EL (cell line): ENCODE data around the gene CTXND1.
A peak's percentile ranks its signal among the peaks of the same experiment; 100 is the strongest.

ENCODE experiments used
- DNase-seq: peaks from one replicate; pipeline ENCODE4 v3.0.0-alpha.2; 2016

CTXND1 gene

DNA sequence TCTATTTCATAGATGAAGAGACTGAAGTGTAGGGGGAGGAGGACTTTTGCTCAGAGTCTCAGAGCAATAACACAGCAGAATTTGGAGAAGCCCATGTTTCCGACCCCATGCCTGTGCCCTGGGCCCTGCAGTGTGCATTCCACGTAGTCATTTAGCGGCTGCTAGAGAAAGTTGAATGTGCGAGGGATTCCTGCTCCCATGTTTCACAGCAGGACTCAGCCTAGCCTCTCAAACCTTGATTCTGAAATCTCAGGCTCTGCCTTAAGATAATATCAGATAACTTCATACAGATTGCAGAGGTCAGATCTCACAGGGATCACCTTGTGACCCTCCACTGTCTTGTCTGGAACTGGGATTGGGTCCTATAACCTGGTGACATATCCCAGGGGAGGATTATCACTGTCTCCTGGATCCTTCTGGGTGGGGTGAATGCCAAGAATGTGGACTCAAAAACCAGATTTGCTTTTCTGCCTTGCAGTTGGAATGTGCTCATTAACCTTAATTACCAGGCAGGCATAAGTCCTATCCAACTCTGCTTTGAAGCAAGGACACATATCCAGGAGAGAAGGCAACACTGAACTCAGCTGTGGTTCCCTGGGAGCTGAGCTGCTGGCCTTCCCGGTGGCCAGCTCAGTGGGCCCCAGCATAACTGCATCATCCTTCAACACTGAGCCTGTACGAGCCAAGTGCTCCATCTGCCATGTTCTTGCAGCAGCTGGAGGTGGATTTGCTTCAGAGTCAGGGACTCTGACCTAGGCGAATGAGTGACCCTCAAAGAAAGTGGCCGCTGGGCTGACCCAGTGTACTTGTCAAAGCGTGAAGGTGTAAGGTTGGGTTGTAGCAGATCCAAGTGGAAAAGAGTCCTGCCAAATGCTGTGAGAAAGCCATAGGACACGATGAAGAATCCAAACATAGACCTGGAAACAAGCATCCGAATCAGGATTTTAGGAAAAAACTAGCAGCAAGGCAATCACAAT, 43.0 kb downstream of the CTXND1 start:
- DNase-seq: no peak

- no peak for DNase-seq
Observed at GRCh38 chr15:80207887-80208286, 44.1 kb downstream of the CTXND1 start.

GRCh38 chr15:80204231-80204630, 47.8 kb downstream of the CTXND1 start:
- no peak for DNase-seq

DNA sequence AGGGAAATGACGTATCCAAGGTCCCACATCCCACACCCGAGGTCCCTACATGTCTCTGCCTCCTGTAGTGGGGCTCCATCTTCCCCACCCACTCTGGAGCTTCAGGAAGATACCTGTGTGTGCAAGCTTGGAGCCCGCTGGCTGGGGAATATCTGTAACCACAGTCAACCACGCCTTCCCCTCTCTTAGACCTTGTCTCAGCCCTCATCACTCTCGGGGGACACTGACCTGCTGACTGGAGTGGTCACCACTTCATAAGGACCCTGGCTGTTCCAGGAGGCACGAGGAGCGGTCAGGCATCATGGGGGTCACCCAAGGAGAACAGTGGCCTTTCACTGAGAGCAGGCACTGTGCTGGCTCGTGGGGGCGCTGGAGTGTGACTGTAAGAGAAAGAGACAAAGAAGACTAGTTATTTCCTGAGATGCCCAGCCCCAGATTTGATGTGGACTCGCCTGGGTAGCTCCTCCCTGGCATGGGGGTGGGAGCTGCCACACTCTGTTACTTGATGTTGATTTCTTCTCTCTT, 48.6 kb downstream of the CTXND1 start:
- no peak for DNase-seq

GRCh38 chr15:80202641-80203360, 49.2 kb downstream of the CTXND1 start:
- no peak for DNase-seq

DNA sequence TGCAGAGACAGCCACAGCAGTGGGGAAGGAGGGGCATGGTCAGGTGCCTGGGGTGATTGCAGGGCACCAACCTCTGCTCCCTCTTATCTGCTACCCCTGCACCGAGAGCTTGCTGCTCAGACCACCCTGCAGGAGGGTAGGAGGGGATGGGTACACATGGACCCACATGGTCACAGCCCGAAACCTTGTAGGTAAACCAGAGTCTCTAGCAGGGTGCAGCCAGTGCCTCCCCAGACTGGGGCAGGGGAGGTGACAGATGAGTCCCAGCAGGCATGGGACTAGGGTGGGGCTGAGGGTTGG, 50.0 kb downstream of the CTXND1 start:
- DNase-seq: no peak

GRCh38 chr15:80201256-80202015, 50.6 kb downstream of the CTXND1 start:
- no peak for DNase-seq

DNA sequence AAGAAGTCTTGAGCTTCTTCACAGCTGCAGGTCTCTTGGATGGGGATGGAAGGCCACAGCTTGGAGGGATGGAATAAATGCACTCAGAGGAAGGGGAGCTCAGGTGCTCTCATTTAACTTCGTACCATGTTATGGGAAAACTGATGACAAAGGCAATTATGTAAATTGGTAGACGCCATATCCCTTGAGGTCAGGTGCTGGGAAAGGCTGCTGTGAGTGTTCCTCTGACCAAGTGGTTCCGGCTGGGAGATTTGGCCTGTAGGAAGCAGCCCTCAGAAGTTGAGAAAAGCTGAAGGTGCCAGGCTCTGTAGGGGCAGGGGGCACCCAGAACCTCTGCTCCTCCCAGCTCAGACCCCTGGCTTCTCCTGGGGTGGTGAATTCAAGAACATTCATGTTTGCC, 52.1 kb downstream of the CTXND1 start:
- DNase-seq: no peak

- DNase-seq: no peak
Observed at GRCh38 chr15:80199366-80199765, 52.6 kb downstream of the CTXND1 start.

DNA sequence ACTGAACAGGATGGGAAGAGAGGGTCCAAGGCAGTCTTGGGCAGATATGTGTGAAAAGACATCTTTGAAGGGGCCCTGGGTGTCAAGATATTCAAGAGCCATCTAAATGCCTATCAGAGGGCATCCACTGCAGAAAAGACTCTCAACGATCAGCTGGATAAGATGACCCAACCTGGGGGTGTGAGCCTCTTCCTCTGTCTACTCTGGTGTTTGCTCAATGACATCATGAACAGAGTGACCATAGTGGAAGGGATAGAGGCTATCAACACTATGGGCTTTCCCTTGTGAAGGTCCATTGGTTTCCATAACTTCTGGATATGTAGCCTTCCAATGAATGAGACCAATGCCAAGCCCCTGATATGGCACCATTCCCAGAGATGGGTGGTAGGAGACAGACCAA, 57.1 kb downstream of the CTXND1 start:
- DNase-seq: no peak

DNA sequence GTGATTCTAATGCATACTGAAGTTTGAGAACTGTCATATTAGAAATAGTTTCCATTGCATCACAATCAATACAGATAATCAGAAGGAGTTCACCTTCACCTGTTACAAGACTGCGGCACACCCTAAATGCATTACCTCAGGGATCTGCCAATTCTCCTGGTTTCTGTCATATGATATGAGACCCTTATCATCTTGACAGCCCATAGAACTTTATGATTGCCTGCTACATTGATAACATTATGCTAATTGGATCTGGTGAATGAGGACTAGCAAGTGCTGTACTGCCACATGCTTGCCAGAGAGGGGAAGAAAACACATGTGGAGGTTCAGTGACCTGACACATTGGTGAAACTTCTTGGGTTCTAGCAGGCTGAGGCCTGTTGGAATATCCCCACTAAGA, 57.8 kb downstream of the CTXND1 start:
- no peak for DNase-seq

- no peak for DNase-seq
Observed at GRCh38 chr15:80191897-80192595, 60.0 kb downstream of the CTXND1 start.

- DNase-seq: no peak
Observed at GRCh38 chr15:80191198-80191597, 60.8 kb downstream of the CTXND1 start.

DNA sequence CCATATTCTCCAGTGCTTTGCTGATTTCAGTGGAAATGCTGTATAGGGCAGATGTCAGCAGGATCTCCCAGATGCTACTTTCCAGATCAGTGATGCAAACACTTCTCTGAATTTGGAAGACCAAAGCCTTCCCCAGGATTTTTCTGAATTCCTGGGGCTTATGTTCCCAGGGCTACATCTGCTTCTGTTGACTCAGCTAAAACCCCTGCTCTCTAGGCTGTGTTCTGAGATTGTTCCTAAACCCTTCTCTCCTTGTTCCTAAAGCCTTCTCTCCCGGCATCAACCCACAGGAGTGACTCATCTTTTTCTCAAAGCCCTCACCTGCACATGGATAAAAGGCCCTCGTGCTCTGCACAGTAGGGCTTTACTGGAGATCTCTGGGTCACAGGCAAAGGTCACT, 63.8 kb downstream of the CTXND1 start:
- no peak for DNase-seq

DNA sequence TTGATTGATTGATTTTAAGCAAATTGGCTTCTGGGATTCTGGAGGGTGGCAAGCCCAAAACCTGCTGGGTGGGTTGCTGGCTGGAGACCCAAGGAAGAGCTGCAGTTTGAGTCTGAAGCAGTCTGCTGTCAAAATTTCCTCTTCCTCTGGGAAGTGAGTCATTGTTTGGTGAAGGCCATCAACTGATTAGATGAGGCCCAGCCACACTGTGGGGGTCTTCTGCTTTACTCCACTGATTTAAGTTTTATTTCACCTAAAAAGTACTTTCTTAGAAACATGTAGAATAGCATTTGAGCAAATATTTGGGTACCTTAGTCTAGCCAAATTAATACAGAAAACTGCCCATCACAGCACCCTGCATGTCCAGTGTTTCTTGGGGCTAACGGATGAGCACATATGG, 65.4 kb downstream of the CTXND1 start:
- no peak for DNase-seq

DNA sequence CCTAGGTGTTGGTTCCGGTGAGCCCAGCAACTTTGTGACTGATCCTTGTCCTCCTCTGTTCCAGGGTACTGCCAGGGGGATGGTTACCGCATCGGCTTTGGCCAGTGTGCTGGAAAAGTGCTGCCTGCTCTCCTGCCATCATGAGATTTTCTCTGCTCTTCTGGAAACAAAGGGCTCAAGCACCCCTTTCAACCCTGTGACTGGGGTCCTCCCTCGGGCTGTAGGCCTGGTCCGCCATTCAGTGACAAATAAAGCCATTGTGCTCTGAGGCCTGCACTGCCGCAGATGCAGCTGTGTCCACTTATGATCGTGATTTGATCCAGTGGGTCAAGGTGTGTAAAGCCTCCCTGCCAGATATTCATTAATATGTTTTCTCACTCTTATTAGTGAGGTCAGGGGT, 65.9 kb downstream of the CTXND1 start:
- DNase-seq: no peak

DNA sequence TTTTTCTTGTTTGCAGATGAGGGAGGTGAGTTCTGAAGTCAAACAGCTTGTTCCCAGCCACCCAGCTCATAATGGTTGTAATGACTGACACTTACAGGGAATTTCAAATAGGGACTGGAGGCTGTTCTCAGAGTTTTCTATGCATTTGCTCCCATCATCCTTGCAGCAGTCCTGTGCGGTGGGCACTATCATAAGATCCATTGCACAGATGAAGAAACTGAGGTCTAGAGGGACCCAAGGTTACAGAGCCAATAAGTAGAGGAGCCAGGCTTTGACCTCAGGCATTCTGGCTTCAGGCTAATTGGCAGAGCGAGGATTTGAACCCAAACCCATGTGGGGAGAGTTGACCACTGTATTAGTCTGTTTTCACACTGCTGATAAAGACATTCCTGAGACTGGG, 66.9 kb downstream of the CTXND1 start:
- no peak for DNase-seq

DNA sequence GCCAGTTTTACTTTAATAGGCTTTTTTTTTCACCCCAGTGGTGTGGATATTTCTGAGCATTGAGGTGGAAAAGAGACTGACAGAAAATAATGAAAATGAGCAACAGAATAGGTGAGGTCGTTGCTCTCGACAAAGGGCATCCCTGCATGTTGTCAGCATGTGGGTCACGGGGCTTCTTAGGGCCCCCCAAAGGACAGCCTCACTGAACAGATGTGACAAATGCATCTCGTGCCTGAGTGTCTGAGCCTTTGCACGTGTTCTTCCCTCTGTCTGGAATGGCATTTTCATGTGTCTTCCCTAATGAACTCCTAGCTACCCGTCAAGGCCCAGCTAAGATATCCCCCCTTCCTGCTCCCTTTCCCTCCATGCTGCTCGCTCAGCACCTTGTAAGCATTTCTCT, 67.5 kb downstream of the CTXND1 start:
- no peak for DNase-seq

DNA sequence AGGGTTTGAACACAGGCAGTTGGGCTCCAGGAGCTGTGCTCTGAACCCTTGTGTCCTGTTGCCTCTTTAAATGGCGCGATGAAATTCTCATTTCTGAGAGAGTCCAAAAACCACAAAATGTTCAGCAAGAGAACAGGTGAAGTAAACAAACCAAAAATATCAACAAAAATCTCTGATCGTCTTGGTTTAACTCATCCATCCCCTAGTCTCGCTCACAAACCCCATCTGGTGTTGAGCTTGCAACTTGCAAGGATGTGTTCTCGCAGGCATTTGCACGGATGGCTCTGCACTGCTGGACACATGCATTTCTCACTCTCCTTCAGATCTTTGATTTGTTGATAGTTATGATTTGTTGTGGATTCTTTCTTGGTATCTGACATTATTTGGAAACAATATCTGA, 68.1 kb downstream of the CTXND1 start:
- no peak for DNase-seq

GRCh38 chr15:80183306-80183705, 68.7 kb downstream of the CTXND1 start:
- DNase-seq: no peak

- peak; percentile 71 for DNase-seq
Observed at GRCh38 chr15:80182611-80183261, 69.3 kb downstream of the CTXND1 start.

DNA sequence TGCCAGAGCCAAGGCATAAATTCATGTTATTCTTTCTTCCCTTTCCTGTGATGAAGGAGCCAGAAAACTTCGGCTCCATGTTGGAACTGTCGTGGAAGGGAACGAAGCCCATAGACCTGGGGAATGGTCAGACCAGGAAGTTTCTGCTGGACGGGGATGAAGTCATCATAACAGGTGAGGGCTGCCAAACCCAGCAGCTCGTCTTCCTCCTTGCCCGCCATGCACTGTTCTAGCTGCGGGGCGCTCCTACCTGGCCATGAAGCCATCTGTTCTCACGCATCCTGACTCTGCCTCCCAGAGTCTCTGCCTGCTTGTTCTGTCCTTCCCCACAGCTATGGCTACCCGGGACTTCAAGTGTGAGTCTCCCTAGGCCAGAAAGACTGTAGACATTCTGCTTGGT, 71.0 kb downstream of the CTXND1 start:
- no peak for DNase-seq
